Nephron (organoid): ENCODE data around the gene SAMD14.

Experiments
- H3K27ac Mint-ChIP-seq, 3 experiments: 2 replicates each; pipeline ENCODE4 v1.8.0; 2020; ENCODE audit warnings: mixed read lengths in 3 of 3, mild to moderate bottlenecking in 2 of 3, moderate library complexity in 1 of 3
- H3K27me3 Mint-ChIP-seq: 2 replicates; pipeline ENCODE4 v1.8.0; 2021; ENCODE audit warnings: low read depth, mild to moderate bottlenecking, moderate library complexity, mixed read lengths
- H3K36me3 Mint-ChIP-seq: 2 replicates; pipeline ENCODE4 v1.8.0; 2020; ENCODE audit warnings: low read depth, mixed read lengths
- H3K4me1 Mint-ChIP-seq: 2 replicates; pipeline ENCODE4 v1.8.0; 2020; ENCODE audit warnings: mixed read lengths
- H3K4me3 Mint-ChIP-seq, 3 experiments: 2 replicates each; pipeline ENCODE4 v1.8.0; 2020; ENCODE audit warnings: mild to moderate bottlenecking in 3 of 3, mixed read lengths in 3 of 3, moderate library complexity in 2 of 3
- H3K9me3 Mint-ChIP-seq: 2 replicates; pipeline ENCODE4 v1.8.0; 2020; ENCODE audit warnings: mixed read lengths
- TF ChIP-seq, protein P1 (sequence below), 3 experiments: fragments of 200-600 bp; sonication (generic); IDR thresholded peaks; one replicate each; pipeline ENCODE4 v1.5.0; 2021; ENCODE audit warnings: antibody characterized with exemption in 3 of 3; ENCODE audit not compliant: unreplicated experiment in 3 of 3

SAMD14 gene

DNA sequence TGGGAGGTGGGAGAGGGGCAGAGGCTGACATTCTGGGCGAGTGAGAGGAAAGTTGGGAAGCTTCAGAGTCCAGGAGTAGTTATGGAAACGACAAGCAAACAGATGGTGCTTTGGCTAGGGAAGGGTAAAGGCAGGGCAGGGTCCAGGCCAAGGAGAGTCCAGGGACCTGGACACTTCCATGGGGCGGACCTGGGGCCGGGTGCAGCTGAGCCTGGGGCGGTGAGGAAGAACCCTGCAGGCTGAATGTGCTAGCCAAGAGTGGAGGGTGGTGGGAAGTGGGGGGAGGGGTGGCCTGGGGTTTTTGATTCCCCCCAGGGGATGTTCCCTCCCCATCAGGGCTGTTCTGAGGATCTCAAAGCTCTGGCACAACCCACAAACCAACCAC is 17.9 kb upstream of the SAMD14 start:
- Mint-ChIP-seq H3K4me3 (peak overlapping the region; percentile 85 to 88 (median 87)), H3K4me1 (peaks cover 36% of the 10 kb centered on the region), H3K36me3 (peaks cover 23% of the 10 kb centered on the region), H3K9me3 (no peaks in the 10 kb centered on the region), H3K27ac (peak overlapping the region; percentile 42 to 73 (median 51)), H3K27me3 (peaks cover 4% of the 10 kb centered on the region)
- TF ChIP-seq, protein P1, sequence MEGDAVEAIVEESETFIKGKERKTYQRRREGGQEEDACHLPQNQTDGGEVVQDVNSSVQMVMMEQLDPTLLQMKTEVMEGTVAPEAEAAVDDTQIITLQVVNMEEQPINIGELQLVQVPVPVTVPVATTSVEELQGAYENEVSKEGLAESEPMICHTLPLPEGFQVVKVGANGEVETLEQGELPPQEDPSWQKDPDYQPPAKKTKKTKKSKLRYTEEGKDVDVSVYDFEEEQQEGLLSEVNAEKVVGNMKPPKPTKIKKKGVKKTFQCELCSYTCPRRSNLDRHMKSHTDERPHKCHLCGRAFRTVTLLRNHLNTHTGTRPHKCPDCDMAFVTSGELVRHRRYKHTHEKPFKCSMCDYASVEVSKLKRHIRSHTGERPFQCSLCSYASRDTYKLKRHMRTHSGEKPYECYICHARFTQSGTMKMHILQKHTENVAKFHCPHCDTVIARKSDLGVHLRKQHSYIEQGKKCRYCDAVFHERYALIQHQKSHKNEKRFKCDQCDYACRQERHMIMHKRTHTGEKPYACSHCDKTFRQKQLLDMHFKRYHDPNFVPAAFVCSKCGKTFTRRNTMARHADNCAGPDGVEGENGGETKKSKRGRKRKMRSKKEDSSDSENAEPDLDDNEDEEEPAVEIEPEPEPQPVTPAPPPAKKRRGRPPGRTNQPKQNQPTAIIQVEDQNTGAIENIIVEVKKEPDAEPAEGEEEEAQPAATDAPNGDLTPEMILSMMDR (IDR thresholded peaks at IDR 0.05; ENCODE audit: unreplicated experiment in 3 of 3), result no peak

DNA sequence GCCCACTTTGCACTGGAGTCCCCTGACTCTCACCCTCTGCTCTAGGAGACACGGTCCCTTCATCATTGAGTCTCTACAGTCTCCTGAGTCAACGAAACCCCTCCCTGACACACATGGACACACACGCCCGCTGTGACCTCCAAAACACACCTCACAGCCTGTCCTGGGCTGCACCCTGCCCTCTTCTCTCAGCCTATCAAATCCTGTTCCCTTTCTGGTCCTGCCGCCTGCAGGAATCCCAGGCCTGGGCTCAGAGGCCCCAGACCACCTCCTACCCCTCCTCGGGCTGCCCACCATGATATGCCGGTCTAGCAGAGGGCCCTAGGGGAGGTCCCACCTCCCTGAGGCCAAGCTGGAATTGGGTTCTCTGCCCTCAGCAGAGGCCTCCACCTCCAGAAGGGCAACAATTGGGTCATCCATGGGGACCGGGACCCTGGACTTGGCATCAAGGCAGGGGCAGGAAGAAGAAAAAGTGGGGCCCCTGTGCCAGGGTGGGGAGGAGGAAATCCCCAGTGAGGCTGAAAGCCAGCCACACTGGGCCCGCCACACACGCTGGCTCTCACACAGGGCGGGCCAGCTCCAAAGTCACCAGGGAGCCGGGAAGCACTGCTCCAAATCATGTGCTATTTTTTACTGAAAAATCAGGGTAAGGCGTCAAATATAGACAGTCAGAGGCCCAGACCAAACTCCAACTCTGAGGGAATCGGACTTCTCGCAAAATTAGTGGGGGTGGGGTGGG is 17.1 kb upstream of the SAMD14 start:
- TF ChIP-seq, protein P1 (IDR thresholded peaks at IDR 0.05; ENCODE audit: unreplicated experiment in 3 of 3), result no peak
- H3K4me3 Mint-ChIP-seq, result peak overlapping the region; percentile 85 to 88 (median 87)
- H3K36me3 Mint-ChIP-seq, result peaks cover 30% of the 10 kb centered on the region
- H3K27me3 Mint-ChIP-seq, result peaks cover under 1% of the 10 kb centered on the region
- H3K27ac Mint-ChIP-seq, result peak overlapping the region; percentile 42 to 73 (median 51)
- H3K4me1 Mint-ChIP-seq, result peaks cover 30% of the 10 kb centered on the region
- no peaks in the 10 kb centered on the region for H3K9me3 Mint-ChIP-seq

DNA sequence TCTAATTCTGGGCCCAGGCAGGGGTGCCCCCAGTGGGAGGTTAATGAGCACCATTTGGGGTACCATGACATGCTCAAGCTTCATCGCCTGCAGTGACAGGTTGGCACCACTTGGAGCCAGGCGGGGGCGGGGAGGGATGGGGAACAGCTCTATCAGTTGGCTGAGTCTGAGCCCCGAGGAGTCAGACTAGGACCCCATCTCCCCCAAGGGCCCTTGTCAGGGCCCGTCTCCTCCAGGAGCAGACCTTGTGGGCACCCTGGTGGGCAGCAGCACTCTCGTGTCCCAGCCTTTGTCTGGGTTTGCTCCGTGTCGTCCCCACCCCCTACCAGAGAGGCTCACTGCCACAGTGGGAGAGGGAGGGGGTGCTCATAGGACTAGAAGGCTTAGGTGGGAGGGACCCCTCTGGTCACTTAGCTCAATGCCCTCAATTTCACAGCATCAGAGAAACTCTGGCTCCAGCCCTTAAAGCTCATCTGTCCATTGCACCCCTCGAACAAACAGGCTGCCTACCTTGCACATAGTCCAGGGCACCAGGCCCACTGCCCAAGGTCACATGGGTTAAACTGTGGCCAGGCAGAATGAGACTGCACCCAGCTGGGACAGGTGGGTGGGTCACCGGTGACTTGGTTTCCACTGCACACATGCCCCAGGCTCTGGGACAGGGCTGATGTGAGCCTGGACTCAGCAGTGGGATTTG is 16.4 kb upstream of the SAMD14 start:
- Mint-ChIP-seq H3K27ac (peak overlapping the region in 1 of 3 experiments; percentile 51), H3K4me3 (peak overlapping the region; percentile 85 to 88 (median 87)), H3K4me1 (peaks cover 28% of the 10 kb centered on the region), H3K27me3 (no peaks in the 10 kb centered on the region), H3K9me3 (no peaks in the 10 kb centered on the region), H3K36me3 (peaks cover 38% of the 10 kb centered on the region)
- TF ChIP-seq, protein P1 (IDR thresholded peaks at IDR 0.05; ENCODE audit: unreplicated experiment in 3 of 3), result no peak

DNA sequence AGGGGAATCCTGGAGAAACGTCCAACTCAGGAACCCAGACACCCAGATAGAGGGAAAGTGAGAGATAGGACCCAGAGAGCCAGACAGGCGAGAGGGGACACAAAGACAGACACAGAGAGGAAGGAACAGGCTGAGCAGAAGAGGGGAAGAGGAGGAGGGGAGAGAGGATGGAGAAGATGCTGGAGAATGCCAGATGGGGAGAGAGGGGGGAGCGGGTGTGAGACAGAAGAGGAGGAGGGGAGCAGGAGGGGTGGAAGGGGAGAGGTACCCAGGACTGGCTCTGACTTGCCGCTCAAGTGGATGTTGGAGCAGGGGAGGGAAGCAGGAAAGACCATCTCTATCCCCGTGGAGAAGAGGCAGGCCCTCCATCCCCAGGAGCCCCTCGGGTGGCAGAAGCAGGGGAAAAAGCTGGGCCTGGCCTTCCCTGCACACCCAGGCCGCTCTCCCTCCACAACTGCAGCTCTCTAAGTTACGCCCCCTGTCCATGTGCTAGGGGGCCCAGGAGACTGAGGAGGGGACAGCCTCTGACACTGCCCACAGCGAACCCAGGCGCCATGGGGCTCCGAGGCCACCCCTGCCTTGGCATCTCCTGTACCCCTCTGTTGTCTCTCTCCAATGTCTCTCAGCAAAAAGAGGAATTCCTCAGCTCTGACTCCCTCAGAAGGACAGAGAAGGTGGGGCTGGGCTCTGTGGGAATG is 15.7 kb upstream of the SAMD14 start:
- peaks cover 28% of the 10 kb centered on the region for H3K4me1 Mint-ChIP-seq
- peak overlapping the region; percentile 49 to 75 (median 50) for H3K4me3 Mint-ChIP-seq
- peaks cover 45% of the 10 kb centered on the region for H3K36me3 Mint-ChIP-seq
- peak overlapping the region in 1 of 3 experiments; percentile 26 for H3K27ac Mint-ChIP-seq
- H3K27me3 Mint-ChIP-seq, result no peaks in the 10 kb centered on the region
- TF ChIP-seq, protein P1 (IDR thresholded peaks at IDR 0.05; ENCODE audit: unreplicated experiment in 3 of 3), result no peak
- no peaks in the 10 kb centered on the region for H3K9me3 Mint-ChIP-seq

DNA sequence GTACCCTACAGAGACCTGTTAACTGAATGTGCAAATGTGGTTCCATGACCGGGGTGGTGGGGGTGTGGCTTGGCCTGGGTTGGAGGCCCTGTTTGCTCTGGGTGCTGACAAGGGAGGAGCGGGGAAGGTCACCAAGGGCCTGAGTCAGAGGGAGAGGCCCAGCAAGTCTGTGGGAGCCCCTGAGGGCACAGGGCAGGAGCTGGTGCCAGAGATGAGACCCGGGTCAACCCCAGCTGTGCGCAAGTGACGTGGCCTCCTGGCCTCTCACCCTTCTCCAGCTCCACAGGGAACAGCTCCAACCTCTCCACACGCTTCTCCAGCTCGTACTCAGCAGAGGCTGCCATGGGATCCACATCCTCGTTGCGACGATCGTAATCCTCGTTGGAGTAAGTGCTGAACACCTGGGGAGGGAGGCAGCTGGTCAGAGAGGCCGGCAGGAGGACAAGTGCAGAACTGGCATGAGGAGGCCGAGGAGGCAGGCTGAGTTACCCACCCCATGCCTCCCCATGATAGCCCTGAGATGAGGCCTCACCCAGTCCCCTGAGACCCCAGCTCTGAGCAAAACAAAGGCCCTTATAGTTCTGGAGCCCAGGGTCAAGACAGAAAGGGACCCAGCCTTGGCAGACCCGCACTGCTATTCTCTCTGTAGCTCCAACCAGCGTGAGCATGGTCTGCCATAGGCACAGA is 15.0 kb upstream of the SAMD14 start:
- Mint-ChIP-seq H3K27me3 (no peaks in the 10 kb centered on the region), H3K27ac (peak overlapping the region in 1 of 3 experiments; percentile 26), H3K4me1 (peaks cover 28% of the 10 kb centered on the region), H3K36me3 (peaks cover 51% of the 10 kb centered on the region), H3K9me3 (no peaks in the 10 kb centered on the region), H3K4me3 (peak overlapping the region; percentile 49 to 75 (median 50))
- TF ChIP-seq, protein P1 (IDR thresholded peaks at IDR 0.05; ENCODE audit: unreplicated experiment in 3 of 3), result no peak
